Fibroblast of lung (primary cell): Measurements from ENCODE around the gene MRPS21.

Experiments used
- EZH2 ChIP-seq: IDR thresholded peaks from 2 replicates; pipeline ENCODE4 v1.5.1; 2012; ENCODE audit warnings: low read length, control low read depth, mild to moderate bottlenecking; ENCODE audit errors: missing control alignments
- TF ChIP-seq, protein P1 (sequence below), 2 donors: IDR thresholded peaks in 1 of 2; conservative IDR thresholded peaks in 1 of 2; 1 replicate in 1 of 2; 2 replicates in 1 of 2; pipeline ENCODE4 v1.5.1; 2011 to 2012; ENCODE audit warnings: low read length in 2 of 2, control low read depth in 1 of 2, inconsistent platforms in 1 of 2, low read depth in 1 of 2, mild to moderate bottlenecking in 1 of 2

DNA sequence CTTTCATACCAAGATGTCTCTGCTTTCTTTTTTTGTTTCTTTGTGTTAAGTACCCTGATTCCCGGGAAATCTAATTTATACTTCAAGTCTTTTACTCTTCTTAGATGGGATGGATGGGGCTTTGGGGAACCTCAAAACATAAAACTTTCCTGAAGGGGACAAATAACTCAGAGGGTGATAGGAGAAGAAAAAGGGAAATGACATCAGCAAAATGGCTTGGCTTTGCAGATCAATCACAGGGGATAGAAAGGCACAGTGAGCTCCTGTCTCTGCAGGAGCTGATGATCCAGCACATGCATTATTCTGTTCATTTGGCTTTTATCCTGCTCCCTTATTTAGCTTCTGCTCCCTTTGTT is 37.5 kb upstream of the MRPS21 start:
- TF ChIP-seq, protein P1, sequence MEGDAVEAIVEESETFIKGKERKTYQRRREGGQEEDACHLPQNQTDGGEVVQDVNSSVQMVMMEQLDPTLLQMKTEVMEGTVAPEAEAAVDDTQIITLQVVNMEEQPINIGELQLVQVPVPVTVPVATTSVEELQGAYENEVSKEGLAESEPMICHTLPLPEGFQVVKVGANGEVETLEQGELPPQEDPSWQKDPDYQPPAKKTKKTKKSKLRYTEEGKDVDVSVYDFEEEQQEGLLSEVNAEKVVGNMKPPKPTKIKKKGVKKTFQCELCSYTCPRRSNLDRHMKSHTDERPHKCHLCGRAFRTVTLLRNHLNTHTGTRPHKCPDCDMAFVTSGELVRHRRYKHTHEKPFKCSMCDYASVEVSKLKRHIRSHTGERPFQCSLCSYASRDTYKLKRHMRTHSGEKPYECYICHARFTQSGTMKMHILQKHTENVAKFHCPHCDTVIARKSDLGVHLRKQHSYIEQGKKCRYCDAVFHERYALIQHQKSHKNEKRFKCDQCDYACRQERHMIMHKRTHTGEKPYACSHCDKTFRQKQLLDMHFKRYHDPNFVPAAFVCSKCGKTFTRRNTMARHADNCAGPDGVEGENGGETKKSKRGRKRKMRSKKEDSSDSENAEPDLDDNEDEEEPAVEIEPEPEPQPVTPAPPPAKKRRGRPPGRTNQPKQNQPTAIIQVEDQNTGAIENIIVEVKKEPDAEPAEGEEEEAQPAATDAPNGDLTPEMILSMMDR (conservative IDR thresholded peaks at IDR 0.05 in 1 of 2, IDR thresholded peaks at IDR 0.05 in 1 of 2; ENCODE audit: low read depth in 1 of 2, low read length in 2 of 2), result no peak
- TF ChIP-seq EZH2, result no peak
